Measurements from ENCODE around the gene IL13RA1.
"Not testable (repeated sequence)": the region's sequence is repeated elsewhere in the genome, so short reads cannot be mapped to it uniquely, and the experiment has no call there.

IL13RA1 gene

DNA sequence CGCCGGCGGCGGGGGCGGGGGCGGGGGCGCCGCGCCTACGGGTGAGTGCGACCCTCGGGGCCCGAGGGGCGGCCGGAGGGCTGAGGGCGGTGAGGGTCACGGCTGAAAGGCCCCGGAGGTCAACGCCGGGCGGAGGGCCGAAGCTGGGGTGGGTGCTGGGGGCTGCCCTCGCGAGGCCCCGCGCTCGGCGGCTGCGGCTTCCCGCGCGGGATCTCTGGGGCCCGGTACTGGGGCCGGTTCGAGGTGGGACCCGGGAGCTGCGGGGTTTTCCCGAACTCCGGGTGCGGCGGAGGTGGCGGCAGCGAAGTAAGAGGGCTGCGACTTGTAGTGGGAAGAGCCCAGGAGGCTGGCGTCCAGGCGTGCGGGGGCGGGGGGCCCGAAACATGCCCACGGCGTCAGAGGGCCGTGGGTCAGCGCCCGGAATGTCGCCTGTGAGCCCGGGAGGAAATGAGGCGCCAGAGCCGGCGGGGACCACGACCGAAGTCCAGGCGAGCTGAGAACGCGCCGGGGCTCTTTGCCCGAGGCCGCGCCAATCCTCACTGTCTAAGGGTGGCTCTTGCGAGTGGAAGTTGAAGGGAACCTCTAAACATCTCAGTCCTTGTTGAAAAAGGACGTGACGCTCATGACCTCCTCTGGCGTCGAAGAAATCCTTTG lies 407 bp downstream of the IL13RA1 start:
- H3K27ac ChIP-seq (ENCODE audit: insufficient read depth, low read depth, low read length, poor library complexity, severe bottlenecking) = no peak overlapping the region
- WGBS, 2 experiments = 1% methylated on average over 69 to 72 of the region's 73 CpGs

DNA sequence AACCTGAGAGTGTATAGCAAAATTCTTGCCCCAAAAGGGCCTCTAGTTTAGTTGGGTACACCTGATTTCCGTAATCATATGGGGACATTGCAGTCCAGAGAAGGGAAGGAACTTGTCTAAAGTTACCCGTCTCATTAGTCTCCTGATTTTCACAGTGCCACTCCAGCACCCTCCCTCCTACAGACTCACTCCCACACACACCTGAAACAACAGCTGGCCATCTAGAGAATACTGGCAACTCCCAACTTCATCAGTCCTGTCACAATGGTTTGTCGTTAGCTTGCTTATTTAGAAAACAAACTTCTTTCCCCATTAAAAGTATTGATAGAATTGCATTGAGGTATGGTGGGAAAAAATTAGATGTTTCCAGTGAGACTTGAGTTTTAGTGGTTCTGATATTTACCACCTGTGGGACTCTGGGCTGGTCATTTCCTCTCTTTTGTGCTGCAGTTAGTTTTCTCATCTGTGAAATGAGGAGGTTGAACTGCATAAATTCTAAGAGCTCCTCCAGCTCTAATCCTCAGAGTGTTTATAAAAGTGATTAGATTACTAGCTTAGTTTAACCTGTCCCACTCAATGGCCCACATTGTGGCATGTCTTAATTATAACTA lies 1.7 kb downstream of the IL13RA1 start:
- 80 to 93% methylated on average over 1 to 2 of the region's 3 CpGs for WGBS, 2 experiments
- Histone ChIP-seq H3K36me3 (ENCODE audit: control insufficient read depth, insufficient read depth, low read length) (no peaks in the 10 kb centered on the region), H3K4me1 (ENCODE audit: control insufficient read depth, insufficient read depth, low read length) (no peaks in the 10 kb centered on the region), H3K9me3 (ENCODE audit: control insufficient read depth, low read length) (no peaks in the 10 kb centered on the region), H3K4me3 (ENCODE audit: insufficient read depth, low read depth, low read length) (no peak overlapping the region), H3K27me3 (ENCODE audit: control insufficient read depth, insufficient read depth, low read length, poor library complexity, severe bottlenecking) (peaks cover 34% of the 10 kb centered on the region), H3K27ac (ENCODE audit: insufficient read depth, low read depth, low read length, poor library complexity, severe bottlenecking) (no peak overlapping the region)

More for the DNA sequence above, 407 bp downstream of the IL13RA1 start:
- peaks cover 34% of the 10 kb centered on the region for H3K27me3 ChIP-seq (ENCODE audit: control insufficient read depth, insufficient read depth, low read length, poor library complexity, severe bottlenecking)
- no peaks in the 10 kb centered on the region for H3K36me3 ChIP-seq (ENCODE audit: control insufficient read depth, insufficient read depth, low read length)
- H3K9me3 ChIP-seq (ENCODE audit: control insufficient read depth, low read length) = no peaks in the 10 kb centered on the region
- no peaks in the 10 kb centered on the region for H3K4me1 ChIP-seq (ENCODE audit: control insufficient read depth, insufficient read depth, low read length)
- H3K4me3 ChIP-seq (ENCODE audit: insufficient read depth, low read depth, low read length) = peak overlapping the region; percentile 51

DNA sequence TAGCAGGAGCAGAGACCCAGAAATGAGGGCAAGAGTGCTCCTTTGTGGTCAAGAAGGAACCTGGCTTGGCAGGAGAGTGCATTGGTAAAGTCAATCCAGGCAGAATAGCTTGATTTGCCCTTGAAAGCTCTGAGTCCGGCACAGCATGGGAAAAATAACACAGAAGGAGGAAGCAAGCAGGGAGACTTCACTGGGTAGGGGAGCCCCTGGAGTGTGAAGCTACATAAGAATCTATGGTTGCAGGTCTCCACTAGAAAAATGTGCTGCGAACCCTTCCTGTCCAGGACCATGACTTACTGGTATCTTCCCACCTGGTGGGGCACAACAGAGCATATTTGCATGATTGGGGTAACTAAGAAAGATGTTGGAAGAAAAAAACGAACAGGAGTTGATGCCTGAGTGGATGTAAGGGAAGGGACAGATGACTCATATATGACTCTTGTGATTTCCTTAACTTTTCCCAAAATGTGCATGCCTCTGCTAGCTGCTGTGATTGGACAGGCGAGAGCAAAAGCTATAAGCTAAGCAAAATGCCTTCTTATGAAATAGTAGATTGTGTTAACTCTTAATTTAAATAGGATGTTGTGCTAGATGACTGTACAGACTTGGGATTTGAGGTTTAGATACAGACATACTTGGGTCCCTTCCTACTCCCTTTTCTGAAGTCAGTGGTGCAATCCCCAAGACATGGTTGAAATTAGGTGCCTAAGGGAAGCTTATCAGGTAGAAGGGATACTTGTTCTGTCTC lies 3.3 kb downstream of the IL13RA1 start:
- no peak overlapping the region for H3K27ac ChIP-seq (ENCODE audit: insufficient read depth, low read depth, low read length, poor library complexity, severe bottlenecking)
- 56 to 59% methylated on average over 4 of the region's 4 CpGs for WGBS, 2 experiments
- H3K4me3 ChIP-seq (ENCODE audit: insufficient read depth, low read depth, low read length) = no peak overlapping the region

DNA sequence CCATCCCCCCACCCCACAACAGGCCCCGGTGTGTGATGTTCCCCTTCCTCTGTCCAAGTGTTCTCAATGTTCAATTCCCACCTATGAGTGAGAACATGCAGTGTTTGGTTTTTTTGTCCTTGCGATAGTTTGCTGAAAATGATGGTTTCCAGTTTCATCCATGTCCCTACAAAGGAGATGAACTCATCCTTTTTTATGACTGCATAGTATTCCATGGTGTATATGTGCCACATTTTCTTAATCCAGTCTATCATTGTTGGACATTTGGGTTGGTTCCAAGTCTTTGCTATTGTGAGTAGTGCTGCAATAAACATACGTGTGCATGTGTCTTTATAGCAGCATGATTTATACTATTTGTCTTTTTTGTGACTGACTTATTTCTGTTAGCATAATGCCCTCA lies 5.1 kb downstream of the IL13RA1 start:
- not testable (repeated sequence) for H3K4me1 ChIP-seq (ENCODE audit: control insufficient read depth, insufficient read depth, low read length); H3K4me3 ChIP-seq (ENCODE audit: insufficient read depth, low read depth, low read length); H3K36me3 ChIP-seq (ENCODE audit: control insufficient read depth, insufficient read depth, low read length); H3K9me3 ChIP-seq (ENCODE audit: control insufficient read depth, low read length); H3K27ac ChIP-seq (ENCODE audit: insufficient read depth, low read depth, low read length, poor library complexity, severe bottlenecking)
- WGBS, 2 experiments = 95% methylated on average over 3 of the region's 3 CpGs; no CpG with 5 or more reads in 1 of the 2 experiments
- H3K27me3 ChIP-seq (ENCODE audit: control insufficient read depth, insufficient read depth, low read length, poor library complexity, severe bottlenecking) = peaks cover 28% of the 10 kb centered on the region

More for the DNA sequence above, 3.3 kb downstream of the IL13RA1 start:
- H3K36me3 ChIP-seq (ENCODE audit: control insufficient read depth, insufficient read depth, low read length) = no peaks in the 10 kb centered on the region
- H3K9me3 ChIP-seq (ENCODE audit: control insufficient read depth, low read length) = no peaks in the 10 kb centered on the region
- peaks cover 34% of the 10 kb centered on the region for H3K27me3 ChIP-seq (ENCODE audit: control insufficient read depth, insufficient read depth, low read length, poor library complexity, severe bottlenecking)
- no peaks in the 10 kb centered on the region for H3K4me1 ChIP-seq (ENCODE audit: control insufficient read depth, insufficient read depth, low read length)

DNA sequence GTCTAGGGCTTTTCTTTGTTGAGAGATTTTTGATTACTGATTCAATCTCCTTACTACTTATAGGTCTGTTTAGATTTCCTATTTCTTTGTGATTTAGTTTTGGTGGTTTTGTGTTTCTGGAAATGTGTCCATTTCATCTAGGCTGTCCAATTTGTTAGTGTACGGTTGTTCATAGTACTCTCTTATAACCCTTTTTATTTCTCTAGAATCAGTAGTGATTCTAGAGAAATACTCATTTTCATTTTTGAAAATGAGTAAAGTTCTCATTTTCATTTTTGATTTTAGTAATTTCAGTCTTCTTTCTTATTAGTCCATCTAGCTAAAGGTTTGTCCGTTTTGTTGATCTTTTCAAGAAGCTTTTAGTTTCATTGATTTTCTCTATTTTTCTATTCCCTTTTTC lies 7.5 kb downstream of the IL13RA1 start:
- Histone ChIP-seq H3K27ac (ENCODE audit: insufficient read depth, low read depth, low read length, poor library complexity, severe bottlenecking) (no peak overlapping the region), H3K4me3 (ENCODE audit: insufficient read depth, low read depth, low read length) (no peak overlapping the region), H3K27me3 (ENCODE audit: control insufficient read depth, insufficient read depth, low read length, poor library complexity, severe bottlenecking) (peaks cover 5% of the 10 kb centered on the region), H3K9me3 (ENCODE audit: control insufficient read depth, low read length) (no peaks in the 10 kb centered on the region), H3K4me1 (ENCODE audit: control insufficient read depth, insufficient read depth, low read length) (no peaks in the 10 kb centered on the region), H3K36me3 (ENCODE audit: control insufficient read depth, insufficient read depth, low read length) (no peaks in the 10 kb centered on the region)
- WGBS, 2 experiments = 100% methylated on average over 1 of the region's 2 CpGs; no CpG with 5 or more reads in 1 of the 2 experiments

DNA sequence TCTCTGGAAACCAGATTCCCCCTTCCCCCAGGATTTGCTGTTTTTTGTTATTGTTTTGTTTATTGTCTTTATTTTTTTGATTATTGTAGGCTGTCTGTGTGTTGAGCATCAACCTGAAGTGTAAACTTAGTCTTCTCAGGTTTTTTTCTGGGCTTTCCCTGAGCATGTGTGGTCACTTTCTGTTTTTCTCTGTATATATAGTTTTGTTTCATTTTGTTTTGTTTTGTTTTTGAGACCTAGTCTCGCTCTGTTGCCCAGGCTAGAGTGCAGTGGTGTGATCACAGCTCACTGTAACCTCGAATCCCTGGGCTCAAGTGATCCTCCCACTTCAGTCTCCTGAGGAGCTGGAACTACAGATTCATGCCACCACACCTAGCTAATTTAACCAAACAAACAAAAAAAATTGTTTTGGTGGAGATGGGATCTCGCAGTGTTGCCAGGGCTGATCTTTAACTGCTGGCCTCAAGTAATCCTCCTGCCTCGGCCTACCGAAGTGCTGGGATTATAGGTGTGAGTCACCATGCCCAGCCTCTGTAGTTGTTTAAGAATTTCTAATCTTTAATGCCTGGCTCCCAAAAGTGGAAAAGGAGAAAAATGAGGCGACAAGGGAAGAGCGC lies 9.1 kb downstream of the IL13RA1 start:
- Histone ChIP-seq H3K9me3 (ENCODE audit: control insufficient read depth, low read length) (no peaks in the 10 kb centered on the region), H3K27ac (ENCODE audit: insufficient read depth, low read depth, low read length, poor library complexity, severe bottlenecking) (no peak overlapping the region), H3K36me3 (ENCODE audit: control insufficient read depth, insufficient read depth, low read length) (no peaks in the 10 kb centered on the region), H3K4me3 (ENCODE audit: insufficient read depth, low read depth, low read length) (no peak overlapping the region), H3K4me1 (ENCODE audit: control insufficient read depth, insufficient read depth, low read length) (no peaks in the 10 kb centered on the region), H3K27me3 (ENCODE audit: control insufficient read depth, insufficient read depth, low read length, poor library complexity, severe bottlenecking) (no peaks in the 10 kb centered on the region)
- WGBS, 2 experiments = 92 to 97% methylated on average over 7 of the region's 7 CpGs

DNA sequence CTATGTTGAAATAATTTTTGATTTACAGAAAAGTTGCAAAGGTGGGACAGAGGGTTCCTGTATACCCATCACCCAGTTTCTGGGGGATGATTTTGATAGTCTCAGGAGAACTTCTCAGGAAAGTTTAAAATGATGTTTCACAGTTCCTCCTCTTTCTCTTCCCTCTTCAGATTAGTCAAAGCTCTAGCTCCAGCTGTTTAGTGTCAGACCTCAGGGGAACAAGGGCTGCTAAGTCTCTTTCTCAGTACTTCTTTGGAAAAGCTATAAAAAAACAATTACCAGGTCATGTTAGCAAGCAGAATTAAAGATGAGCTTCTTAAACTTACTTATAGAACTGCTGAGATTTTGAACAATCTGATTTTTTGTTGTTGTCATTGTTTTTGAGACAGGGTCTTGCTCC lies 12.2 kb downstream of the IL13RA1 start:
- Histone ChIP-seq H3K36me3 (ENCODE audit: control insufficient read depth, insufficient read depth, low read length) (no peaks in the 10 kb centered on the region), H3K4me3 (ENCODE audit: insufficient read depth, low read depth, low read length) (no peak overlapping the region), H3K4me1 (ENCODE audit: control insufficient read depth, insufficient read depth, low read length) (no peaks in the 10 kb centered on the region), H3K27me3 (ENCODE audit: control insufficient read depth, insufficient read depth, low read length, poor library complexity, severe bottlenecking) (no peaks in the 10 kb centered on the region), H3K27ac (ENCODE audit: insufficient read depth, low read depth, low read length, poor library complexity, severe bottlenecking) (no peak overlapping the region), H3K9me3 (ENCODE audit: control insufficient read depth, low read length) (no peaks in the 10 kb centered on the region)

DNA sequence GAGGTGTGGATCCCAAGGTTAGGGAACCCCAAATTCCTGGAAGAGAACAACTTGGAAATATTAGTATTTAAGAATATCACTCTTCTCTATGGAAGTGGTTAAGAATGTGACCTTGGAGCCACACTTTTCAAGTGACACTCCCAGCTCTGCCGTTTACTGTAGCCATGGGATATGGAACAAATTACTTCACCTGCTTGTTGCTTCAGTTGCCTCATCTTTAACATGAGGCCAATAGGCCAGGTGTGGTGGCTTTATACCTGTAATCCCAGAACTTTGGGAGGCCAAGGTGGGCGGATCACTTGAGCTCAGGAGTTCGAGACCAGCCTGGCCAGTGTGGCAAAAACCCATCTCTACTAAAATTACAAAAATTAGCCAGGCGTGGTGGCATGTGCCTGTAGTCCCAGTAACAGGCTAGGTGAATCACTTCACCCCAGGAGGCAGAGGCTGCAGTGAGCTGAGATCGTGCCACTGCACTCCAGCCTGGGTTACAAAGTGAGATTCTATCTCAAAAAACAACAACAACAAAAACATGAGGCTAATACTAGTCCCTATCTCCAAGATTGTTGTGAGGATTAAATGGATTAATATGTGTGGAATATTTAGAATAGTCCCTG lies 13.0 kb downstream of the IL13RA1 start:
- no peaks in the 10 kb centered on the region for H3K4me1 ChIP-seq (ENCODE audit: control insufficient read depth, insufficient read depth, low read length)
- H3K27ac ChIP-seq (ENCODE audit: insufficient read depth, low read depth, low read length, poor library complexity, severe bottlenecking) = no peak overlapping the region
- no peak overlapping the region for H3K4me3 ChIP-seq (ENCODE audit: insufficient read depth, low read depth, low read length)
- H3K9me3 ChIP-seq (ENCODE audit: control insufficient read depth, low read length) = no peaks in the 10 kb centered on the region
- WGBS, 2 experiments = 91 to 93% methylated on average over 5 of the region's 5 CpGs
- no peaks in the 10 kb centered on the region for H3K27me3 ChIP-seq (ENCODE audit: control insufficient read depth, insufficient read depth, low read length, poor library complexity, severe bottlenecking)
- H3K36me3 ChIP-seq (ENCODE audit: control insufficient read depth, insufficient read depth, low read length) = no peaks in the 10 kb centered on the region

DNA sequence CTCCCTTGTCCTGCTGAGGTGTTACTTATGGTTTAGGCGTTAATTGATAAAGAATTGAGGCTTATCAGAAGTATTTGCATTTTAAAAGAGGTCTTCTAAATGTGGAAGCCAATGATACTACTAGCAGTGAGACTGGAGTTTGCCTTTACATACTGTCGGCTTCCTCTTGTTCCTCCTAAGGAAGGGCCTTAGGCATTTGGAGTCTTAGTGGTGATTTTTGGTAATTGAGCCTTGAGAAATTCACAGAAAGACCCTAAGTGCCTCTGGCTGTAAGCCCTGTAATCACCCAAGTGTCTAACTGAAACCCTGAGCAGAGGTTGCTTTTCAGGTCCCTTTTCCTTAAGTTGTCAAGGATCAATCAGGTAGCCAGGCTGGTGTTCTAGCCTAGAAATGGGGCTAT lies 14.8 kb downstream of the IL13RA1 start:
- Histone ChIP-seq H3K27ac (ENCODE audit: insufficient read depth, low read depth, low read length, poor library complexity, severe bottlenecking) (no peak overlapping the region), H3K27me3 (ENCODE audit: control insufficient read depth, insufficient read depth, low read length, poor library complexity, severe bottlenecking) (no peaks in the 10 kb centered on the region), H3K4me3 (ENCODE audit: insufficient read depth, low read depth, low read length) (no peak overlapping the region), H3K36me3 (ENCODE audit: control insufficient read depth, insufficient read depth, low read length) (no peaks in the 10 kb centered on the region), H3K4me1 (ENCODE audit: control insufficient read depth, insufficient read depth, low read length) (no peaks in the 10 kb centered on the region), H3K9me3 (ENCODE audit: control insufficient read depth, low read length) (no peaks in the 10 kb centered on the region)
- WGBS, 2 experiments = 44 to 59% methylated on average over 1 to 2 of the region's 2 CpGs

DNA sequence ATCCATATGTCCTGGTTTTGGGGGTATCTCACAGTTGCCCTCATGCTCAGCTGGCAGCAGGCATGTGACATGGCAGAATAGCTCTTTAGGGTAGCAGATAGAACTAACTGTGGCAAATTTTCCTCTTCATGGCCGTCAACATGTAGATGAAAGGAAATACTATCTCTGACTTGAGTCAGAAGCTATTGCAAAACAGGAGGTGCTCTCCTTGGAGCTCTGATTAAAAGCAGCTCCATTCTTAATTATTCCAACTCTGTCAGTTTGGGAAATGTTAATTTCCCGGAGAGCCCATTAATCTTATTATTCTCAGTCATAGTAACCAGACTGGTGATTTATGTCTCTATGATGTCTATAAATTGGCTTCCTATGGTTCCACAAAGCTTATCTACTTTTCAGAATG lies 18.2 kb downstream of the IL13RA1 start:
- Histone ChIP-seq H3K4me3 (ENCODE audit: insufficient read depth, low read depth, low read length) (no peak overlapping the region), H3K27me3 (ENCODE audit: control insufficient read depth, insufficient read depth, low read length, poor library complexity, severe bottlenecking) (no peaks in the 10 kb centered on the region), H3K36me3 (ENCODE audit: control insufficient read depth, insufficient read depth, low read length) (no peaks in the 10 kb centered on the region), H3K4me1 (ENCODE audit: control insufficient read depth, insufficient read depth, low read length) (no peaks in the 10 kb centered on the region), H3K27ac (ENCODE audit: insufficient read depth, low read depth, low read length, poor library complexity, severe bottlenecking) (no peak overlapping the region), H3K9me3 (ENCODE audit: control insufficient read depth, low read length) (no peaks in the 10 kb centered on the region)
- WGBS, 2 experiments = 75 to 88% methylated on average over 1 of the region's 2 CpGs
